Heart right ventricle (tissue), 16 donors: ENCODE results near the gene SP2. TPM values are rescaled to one million over a fixed set of nuclear protein-coding genes. Genes with fewer than 3 reads are reported as not detected.

ENCODE experiments used
- ATAC-seq, 8 donors: fragments of 200-7000 bp; cut with Tn5 transposase; one replicate each; pipeline ENCODE4 v1.9.1; 2020; ENCODE audit warnings: mild to moderate bottlenecking in 8 of 8, moderate library complexity in 8 of 8, moderate number of reproducible peaks in 1 of 8
- DNase-seq, 2 donors: peaks; one replicate each; pipeline ENCODE4 v3.0.0-alpha.2; 2020
- H3K27ac ChIP-seq, 10 donors: fragments of 200-600 bp; sonication (generic) in 2 of 10; one replicate each; pipeline versions ENCODE4 v1.5.0 to v1.8.0; 2020 to 2022; ENCODE audit warnings: mild to moderate bottlenecking in 3 of 10
- H3K27me3 ChIP-seq, 7 donors: fragments of 200-600 bp; one replicate each; pipeline ENCODE4 v1.8.0; 2021 to 2022; ENCODE audit warnings: mild to moderate bottlenecking in 2 of 7
- H3K36me3 ChIP-seq, 9 donors: fragments of 200-600 bp; sonication (generic) in 1 of 9; one replicate each; pipeline versions ENCODE4 v1.5.0 to v1.8.0; 2020 to 2022; ENCODE audit warnings: mild to moderate bottlenecking in 2 of 9
- H3K4me1 ChIP-seq, 9 donors: fragments of 200-600 bp; sonication (generic) in 1 of 9; one replicate each; pipeline versions ENCODE4 v1.5.0 to v1.8.0; 2020 to 2022; ENCODE audit warnings: mild to moderate bottlenecking in 4 of 9
- H3K4me3 ChIP-seq, 10 donors: fragments of 200-600 bp; sonication (generic) in 2 of 10; one replicate each; pipeline versions ENCODE4 v1.5.0 to v1.8.0; 2020 to 2022; ENCODE audit warnings: mild to moderate bottlenecking in 7 of 10, moderate library complexity in 2 of 10
- H3K9me3 ChIP-seq, 11 donors: fragments of 200-600 bp in 10 of 11; sonication (generic) in 2 of 11; one replicate each; pipeline versions ENCODE4 v1.5.0 to v1.8.0; 2013 to 2022; ENCODE audit warnings: mild to moderate bottlenecking in 2 of 11, control low read depth in 1 of 11, moderate library complexity in 1 of 11
- WGBS, 2 donors: extraction: QIAGEN DNeasy Blood & Tissue Kit; methylation state at CpG; one replicate each; pipeline ENCODE4 v1.1.7; 2013; ENCODE audit warnings: inconsistent platforms in 1 of 2; 5-methylcytosine and 5-hydroxymethylcytosine counted together
- intact Hi-C, 10 donors: fragments of 100-400 bp; cut with DNase I; formaldehyde crosslinking; loops; one replicate each; pipeline versions ENCODE4 v1.11.1 to v1.14.2; 2022
- polyA plus RNA-seq, 2 donors: library from polyadenylated mRNA; stranded (reverse); fragments of 200-250 nt; gene quantifications; one replicate each; pipeline ENCODE4 v1.2.3, GENCODE V29; 2013
- total RNA-seq, 10 donors: library from RNA; stranded (reverse); fragmentation: NEBNext Ultra II Directional in 3 of 10; extraction: Animal tissue kit (Norgen Biotek cat#: 25700) in 3 of 10; gene quantifications; one replicate each; pipeline versions ENCODE4 v1.2.1 to v1.2.4, GENCODE V29; 2021 to 2023
- TF ChIP-seq, protein P1 (sequence below), 9 donors: fragments of 200-600 bp; sonication (generic) in 2 of 9; IDR thresholded peaks; one replicate each; pipeline versions ENCODE4 v1.5.0 to v1.8.0; 2021 to 2022; ENCODE audit warnings: antibody characterized with exemption in 9 of 9, mild to moderate bottlenecking in 5 of 9, moderate library complexity in 1 of 9
- donor health status: Arrhythmogenic right ventricular cardiomyopathy.
- donor health status: ischemic (EF 13 %, LVEDD 7.1; RV severe dilation, severe dysfunction).
- donor health status: healthy with polysubstance abuse.
- donor health status: DM: no; HTN: yes; CAD: no.
- donor health status: DM: no; HTN: no; CAD: no.
- donor health status: ischemic (EF 25% LVEDD 6.9; RV normal size, moderate dysfunction).
- donor health status: ischemic (EF 25% LVEDD 5.7; RV mildly dilated, moderate dysfunction).
- donor health status: healthy.
- donor health status: DM: yes; HTN: yes; CAD: no.
- donor health status: Ischemic cardiomyopathy.
- donor health status: ischemic (EF 35%, LVEDD 5.7; RV mildly dilated, moderate dysfunction).
- donor health status: nonischemic (EF 11% LVEDD 7.7; RV severe dilation, severe dysfunction).
- donor health status: DM: yes; HTN: yes; CAD: no.
- donor health status: PGD.
- donor health status: ischemic (EF 29% LVEDD 5.4; RV normal size, mild dysfunction).
- donor health status: nonischemic (EF 23%, LVEDD 6.1; RV moderate dilation, normal function).

The SP2 gene
- total and polyA plus RNA-seq, 12 donors: 4.3 to 18.3 (median 15.8) TPM

DNA sequence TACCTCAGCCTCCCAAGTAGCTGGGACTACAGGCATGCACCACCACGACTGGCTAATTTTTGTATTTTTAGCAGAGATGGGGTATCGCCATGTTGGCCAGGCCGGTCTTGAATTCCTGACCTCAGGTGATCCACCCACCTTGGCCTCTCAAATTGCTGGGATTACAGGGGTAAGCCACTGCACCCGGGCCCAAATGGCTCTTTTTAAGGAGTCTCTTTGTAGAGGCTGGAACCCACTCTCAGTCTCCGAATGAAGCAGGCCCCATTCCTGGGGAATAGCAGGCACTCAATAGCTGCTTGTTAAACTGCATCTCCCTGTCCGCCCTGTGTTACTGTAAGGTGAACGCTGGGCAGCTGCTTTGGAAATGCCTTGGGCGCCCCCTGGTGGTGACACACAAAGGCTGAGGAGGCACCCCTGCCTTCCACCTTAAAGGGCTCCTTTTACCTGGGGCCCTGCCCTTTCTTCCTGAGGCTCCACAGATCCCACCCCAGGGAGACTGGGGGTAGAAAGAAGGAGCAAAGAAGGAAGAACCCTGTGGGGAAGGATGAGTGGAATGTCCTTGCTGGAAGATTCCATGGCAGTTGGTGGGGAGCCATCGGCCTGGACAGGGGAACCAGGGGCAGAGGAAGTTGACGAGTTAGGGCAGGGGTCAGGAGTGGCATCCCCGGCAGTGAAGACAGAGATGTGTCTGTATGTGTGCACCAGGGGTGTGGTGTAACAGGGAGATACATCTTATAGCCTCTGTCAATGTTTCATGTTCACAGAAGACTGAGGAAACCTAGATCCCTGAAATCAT, 6.1 kb upstream of the SP2 start:
- WGBS, 2 donors: 38 to 41% methylated on average over 11 of the region's 11 CpGs
- TF ChIP-seq, protein P1, sequence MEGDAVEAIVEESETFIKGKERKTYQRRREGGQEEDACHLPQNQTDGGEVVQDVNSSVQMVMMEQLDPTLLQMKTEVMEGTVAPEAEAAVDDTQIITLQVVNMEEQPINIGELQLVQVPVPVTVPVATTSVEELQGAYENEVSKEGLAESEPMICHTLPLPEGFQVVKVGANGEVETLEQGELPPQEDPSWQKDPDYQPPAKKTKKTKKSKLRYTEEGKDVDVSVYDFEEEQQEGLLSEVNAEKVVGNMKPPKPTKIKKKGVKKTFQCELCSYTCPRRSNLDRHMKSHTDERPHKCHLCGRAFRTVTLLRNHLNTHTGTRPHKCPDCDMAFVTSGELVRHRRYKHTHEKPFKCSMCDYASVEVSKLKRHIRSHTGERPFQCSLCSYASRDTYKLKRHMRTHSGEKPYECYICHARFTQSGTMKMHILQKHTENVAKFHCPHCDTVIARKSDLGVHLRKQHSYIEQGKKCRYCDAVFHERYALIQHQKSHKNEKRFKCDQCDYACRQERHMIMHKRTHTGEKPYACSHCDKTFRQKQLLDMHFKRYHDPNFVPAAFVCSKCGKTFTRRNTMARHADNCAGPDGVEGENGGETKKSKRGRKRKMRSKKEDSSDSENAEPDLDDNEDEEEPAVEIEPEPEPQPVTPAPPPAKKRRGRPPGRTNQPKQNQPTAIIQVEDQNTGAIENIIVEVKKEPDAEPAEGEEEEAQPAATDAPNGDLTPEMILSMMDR (IDR thresholded peaks at IDR 0.05): peak; percentile 93 to 98 (median 96)
- Histone ChIP-seq H3K9me3 (no peaks in the 10 kb centered on the region), H3K36me3 (no peaks in the 10 kb centered on the region), H3K4me1 (peaks cover 0 to 17% (median 8%) of the 10 kb centered on the region in 9 donors), H3K4me3 (no peak overlapping the region), H3K27ac (no peak overlapping the region), H3K27me3 (no peaks in the 10 kb centered on the region)
- ATAC-seq: peak; percentile 85 to 94 (median 92)
- intact Hi-C loops: loop anchor here (1.0 to 10.0 kb wide), 6 partner anchors 47 to 113 kb away; partner anchors contain the start of genes SCRN2 (in 6 of the 10) and PNPO (in 1 of the 10)
- peak; percentile 87 to 89 for DNase-seq

DNA sequence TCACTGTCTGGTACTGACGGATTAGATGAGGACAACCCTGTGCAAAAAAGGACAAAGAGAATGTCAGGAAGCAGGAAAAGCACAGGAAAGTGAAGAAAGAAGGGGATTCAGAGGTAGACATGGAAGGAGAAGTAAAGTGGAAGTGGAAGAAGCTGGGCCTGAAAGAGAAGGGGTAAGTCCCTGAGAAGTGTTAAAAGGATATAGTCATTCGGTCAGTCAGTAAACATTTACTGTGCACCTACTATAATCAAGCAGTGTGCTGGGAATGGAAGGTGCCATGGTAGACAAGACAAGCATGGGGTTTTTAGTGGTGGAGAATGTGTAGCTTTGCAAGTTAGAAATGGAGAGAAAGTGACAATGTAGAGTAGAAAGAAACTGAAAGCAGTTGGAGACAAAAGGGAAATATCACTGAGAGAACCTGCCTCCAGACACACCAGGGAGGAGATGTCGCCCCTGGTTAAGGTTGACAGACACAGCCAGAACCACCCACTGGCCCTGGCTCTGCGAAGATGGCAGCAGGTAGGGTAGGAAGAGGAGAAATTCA, 4.4 kb upstream of the SP2 start:
- DNase-seq: no peak
- H3K27ac ChIP-seq: no peak overlapping the region
- intact Hi-C loops: loop anchor here in 5 of 10 donors (2.0 to 10.0 kb wide), 4 partner anchors 49 to 56 kb away; partner anchors contain the start of genes SCRN2 (in 2 of the 5) and PNPO (in 1 of the 5)
- H3K9me3 ChIP-seq: no peaks in the 10 kb centered on the region
- TF ChIP-seq, protein P1 (IDR thresholded peaks at IDR 0.05): no peak
- 86 to 88% methylated on average over 4 of the region's 4 CpGs for WGBS, 2 donors
- H3K36me3 ChIP-seq: no peaks in the 10 kb centered on the region
- no peak for ATAC-seq
- peaks cover 0 to 14% (median 9%) of the 10 kb centered on the region in 9 donors for H3K4me1 ChIP-seq
- H3K4me3 ChIP-seq: no peak overlapping the region
- no peaks in the 10 kb centered on the region for H3K27me3 ChIP-seq

DNA sequence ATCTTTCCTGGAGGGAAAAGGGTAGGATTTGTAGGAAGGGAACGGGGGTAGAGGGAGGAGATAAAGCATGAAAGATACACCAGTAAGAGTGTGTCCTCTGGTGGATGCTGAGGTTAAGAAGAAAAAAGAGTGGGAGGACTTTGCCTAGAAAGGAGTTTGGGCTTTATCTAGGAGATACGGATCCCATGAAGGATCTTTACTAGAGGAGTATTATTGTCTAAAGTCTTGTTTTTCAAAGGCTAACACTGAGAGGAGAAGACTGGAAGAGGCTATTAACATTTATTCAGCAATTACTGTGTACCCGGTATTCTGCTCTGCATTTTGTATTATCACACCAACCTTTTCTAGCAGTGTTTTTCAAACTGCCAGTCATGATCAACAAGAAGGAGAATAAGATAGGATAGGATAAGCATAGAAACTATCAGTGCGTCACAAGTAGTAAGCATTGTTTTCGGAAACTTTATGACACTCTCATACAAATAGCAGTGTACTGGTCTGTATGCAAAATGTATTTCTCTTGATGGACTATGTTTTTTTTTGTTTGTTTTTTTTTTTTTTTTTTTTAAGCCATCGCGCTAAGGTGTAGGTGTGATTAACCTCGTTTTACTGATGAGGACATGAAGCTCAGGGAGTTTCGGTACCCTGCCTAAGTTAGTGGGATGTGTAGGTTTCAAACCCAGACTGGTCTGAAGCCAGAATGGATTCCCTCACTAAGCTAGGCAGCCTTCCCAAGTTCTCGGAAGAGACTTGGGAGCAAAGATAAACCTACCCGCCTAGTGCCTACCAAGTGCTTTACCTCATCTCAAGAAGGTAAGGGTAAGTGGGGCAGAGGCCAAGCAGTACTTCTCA, 1.3 kb upstream of the SP2 start:
- H3K36me3 ChIP-seq: peaks cover 0 to 6% (median 0%) of the 10 kb centered on the region in 9 donors
- peaks cover 3 to 45% (median 40%) of the 10 kb centered on the region in 9 donors for H3K4me1 ChIP-seq
- peak overlapping the region; percentile 53 to 98 (median 74) for H3K4me3 ChIP-seq
- H3K27ac ChIP-seq: peak overlapping the region; percentile 77 to 100 (median 90)
- intact Hi-C loops: loop anchor here in 8 of 10 donors (2.0 to 10.0 kb wide), 5 partner anchors 48 to 76 kb away; partner anchors contain the start of genes PNPO (in 2 of the 8) and CDK5RAP3 (in 1 of the 8)
- 29 to 38% methylated on average over 11 of the region's 11 CpGs for WGBS, 2 donors
- ATAC-seq (no peak), DNase-seq (no peak)
- TF ChIP-seq, protein P1 (IDR thresholded peaks at IDR 0.05): no peak
- no peaks in the 10 kb centered on the region for H3K27me3 ChIP-seq
- no peaks in the 10 kb centered on the region for H3K9me3 ChIP-seq
